ENCODE results near the gene MYH6.

Gene MYH6

GRCh38 chr14:23365732-23366425 lies 42.2 kb downstream of the MYH6 start:
- H3K4me1 ChIP-seq (ENCODE audit: control insufficient read depth in 1 of 2, insufficient read depth in 2 of 2, low read length in 2 of 2): peaks cover 7 to 17% of the 10 kb centered on the region in 2 experiments
- peak overlapping the region; percentile 100 for H3K14ac ChIP-seq (ENCODE audit: low read length)
- H3K79me1 ChIP-seq (ENCODE audit: low read length): peaks cover 23% of the 10 kb centered on the region
- H4K12ac ChIP-seq (ENCODE audit: low read depth, low read length): peak overlapping the region; percentile 97
- peaks cover 19% of the 10 kb centered on the region for H3K79me2 ChIP-seq (ENCODE audit: control insufficient read depth, insufficient read depth, low read length, poor library complexity)
- H3K18ac ChIP-seq (ENCODE audit: low read length): peak overlapping the region; percentile 100
- peak overlapping the region; percentile 98 for H4K91ac ChIP-seq (ENCODE audit: low read depth, low read length)
- peak overlapping the region; percentile 53 for H2BK12ac ChIP-seq (ENCODE audit: low read length)
- H3K9ac ChIP-seq (ENCODE audit: low read length): peak overlapping the region; percentile 95
- peak overlapping the region; percentile 81 for H3K27ac ChIP-seq (ENCODE audit: low read depth, low read length)
- H3K36me3 ChIP-seq (ENCODE audit: control insufficient read depth in 1 of 2, insufficient read depth in 2 of 2, low read length in 2 of 2): peaks cover 0 to 1% of the 10 kb centered on the region in 2 experiments
- no peak overlapping the region for H3K23ac ChIP-seq (ENCODE audit: low read length)
- peak overlapping the region; percentile 100 for H3K4ac ChIP-seq (ENCODE audit: low read depth, low read length)
- H2AFZ ChIP-seq (ENCODE audit: insufficient read depth, low read length, poor library complexity): peak overlapping the region; percentile 61
- H3K9me3 ChIP-seq (ENCODE audit: insufficient read depth, low read depth, low read length): peaks cover 2% of the 10 kb centered on the region
- peak overlapping the region; percentile 91 for H2BK5ac ChIP-seq (ENCODE audit: low read depth, low read length, poor library complexity)
- peak overlapping the region; percentile 95 for H4K8ac ChIP-seq (ENCODE audit: low read depth, low read length)
- H3K27me3 ChIP-seq (ENCODE audit: insufficient read depth, low read length): no peaks in the 10 kb centered on the region
- WGBS (ENCODE audit: extremely low coverage, insufficient coverage, insufficient read length): no CpG with 5 or more reads among the region's 51 CpGs
- DNase-seq: peak in 1 of 2 donors; percentile 53
- H2AK5ac ChIP-seq (ENCODE audit: low read length): peak overlapping the region; percentile 80
- peak overlapping the region; percentile 89 for H3K4me2 ChIP-seq (ENCODE audit: low read length)
- H3K4me3 ChIP-seq (ENCODE audit: low read depth, low read length): peak overlapping the region; percentile 78
- peak overlapping the region; percentile 96 for H2BK120ac ChIP-seq (ENCODE audit: insufficient read depth, low read length, poor library complexity)

GRCh38 chr14:23365036-23365731 lies 42.9 kb downstream of the MYH6 start, which contains the start of gene EFS:
Gene EFS (minus strand): TSS chr14:23365172. CDS start chr14:23365025, 147 bp downstream.
- peak within 1 kb of the TSS; percentile 96 for H2BK120ac ChIP-seq (ENCODE audit: insufficient read depth, low read length, poor library complexity)
- peak within 1 kb of the TSS; percentile 100 for H3K4ac ChIP-seq (ENCODE audit: low read depth, low read length)
- peak within 1 kb of the TSS; percentile 91 for H2BK5ac ChIP-seq (ENCODE audit: low read depth, low read length, poor library complexity)

GRCh38 chr14:23364164-23365035 lies 43.7 kb downstream of the MYH6 start:
- Histone ChIP-seq H3K9me3 (ENCODE audit: insufficient read depth, low read depth, low read length) (no peaks in the 10 kb centered on the region), H3K14ac (ENCODE audit: low read length) (peak overlapping the region; percentile 100), H2BK12ac (ENCODE audit: low read length) (peak overlapping the region; percentile 42), H4K12ac (ENCODE audit: low read depth, low read length) (peak overlapping the region; percentile 97), H4K91ac (ENCODE audit: low read depth, low read length) (peak overlapping the region; percentile 98), H3K4me2 (ENCODE audit: low read length) (peak overlapping the region; percentile 89), H3K4me1 (ENCODE audit: control insufficient read depth in 1 of 2, insufficient read depth in 2 of 2, low read length in 2 of 2) (peaks cover 7 to 19% of the 10 kb centered on the region in 2 experiments), H3K79me1 (ENCODE audit: low read length) (peaks cover 23% of the 10 kb centered on the region), H3K9ac (ENCODE audit: low read length) (peak overlapping the region; percentile 95), H3K4me3 (ENCODE audit: low read depth, low read length) (peak overlapping the region; percentile 78), H4K8ac (ENCODE audit: low read depth, low read length) (peak overlapping the region; percentile 95), H3K4ac (ENCODE audit: low read depth, low read length) (peak overlapping the region; percentile 100), H3K36me3 (ENCODE audit: control insufficient read depth in 1 of 2, insufficient read depth in 2 of 2, low read length in 2 of 2) (peaks cover 14 to 15% of the 10 kb centered on the region in 2 experiments), H3K18ac (ENCODE audit: low read length) (peak overlapping the region; percentile 100), H3K27me3 (ENCODE audit: insufficient read depth, low read length) (no peaks in the 10 kb centered on the region), H2BK5ac (ENCODE audit: low read depth, low read length, poor library complexity) (peak overlapping the region; percentile 91), H2AK5ac (ENCODE audit: low read length) (peak overlapping the region; percentile 99), H2AFZ (ENCODE audit: insufficient read depth, low read length, poor library complexity) (peak overlapping the region; percentile 93), H3K23ac (ENCODE audit: low read length) (no peak overlapping the region), H3K79me2 (ENCODE audit: control insufficient read depth, insufficient read depth, low read length, poor library complexity) (peaks cover 19% of the 10 kb centered on the region), H3K27ac (ENCODE audit: low read depth, low read length) (peak overlapping the region; percentile 81), H2BK120ac (ENCODE audit: insufficient read depth, low read length, poor library complexity) (peak overlapping the region; percentile 96)
- WGBS (ENCODE audit: extremely low coverage, insufficient coverage, insufficient read length): no CpG with 5 or more reads among the region's 21 CpGs
- peak in 1 of 2 donors; percentile 49 for DNase-seq

More at GRCh38 chr14:23365036-23365731, 42.9 kb downstream of the MYH6 start, which contains the start of gene EFS:
- Histone ChIP-seq H3K14ac (ENCODE audit: low read length) (peak within 1 kb of the TSS; percentile 100), H3K9me3 (ENCODE audit: insufficient read depth, low read depth, low read length) (no peaks in the 10 kb centered on the region), H3K79me1 (ENCODE audit: low read length) (peaks cover 23% of the 10 kb centered on the region), H3K9ac (ENCODE audit: low read length) (peak within 1 kb of the TSS; percentile 95), H2AK5ac (ENCODE audit: low read length) (peak within 1 kb of the TSS; percentile 99), H3K23ac (ENCODE audit: low read length) (no peak within 1 kb of the TSS), H2BK12ac (ENCODE audit: low read length) (peak within 1 kb of the TSS; percentile 53), H3K27me3 (ENCODE audit: insufficient read depth, low read length) (no peaks in the 10 kb centered on the region), H3K4me3 (ENCODE audit: low read depth, low read length) (peak within 1 kb of the TSS; percentile 78), H3K79me2 (ENCODE audit: control insufficient read depth, insufficient read depth, low read length, poor library complexity) (peaks cover 19% of the 10 kb centered on the region), H3K18ac (ENCODE audit: low read length) (peak within 1 kb of the TSS; percentile 100), H3K27ac (ENCODE audit: low read depth, low read length) (peak within 1 kb of the TSS; percentile 81), H4K12ac (ENCODE audit: low read depth, low read length) (peak within 1 kb of the TSS; percentile 97), H2AFZ (ENCODE audit: insufficient read depth, low read length, poor library complexity) (peak within 1 kb of the TSS; percentile 93), H3K36me3 (ENCODE audit: control insufficient read depth in 1 of 2, insufficient read depth in 2 of 2, low read length in 2 of 2) (peaks cover 6 to 8% of the 10 kb centered on the region in 2 experiments), H3K4me2 (ENCODE audit: low read length) (peak within 1 kb of the TSS; percentile 89), H3K4me1 (ENCODE audit: control insufficient read depth in 1 of 2, insufficient read depth in 2 of 2, low read length in 2 of 2) (peaks cover 7 to 19% of the 10 kb centered on the region in 2 experiments), H4K91ac (ENCODE audit: low read depth, low read length) (peak within 1 kb of the TSS; percentile 98), H4K8ac (ENCODE audit: low read depth, low read length) (peak within 1 kb of the TSS; percentile 95)
- peak; percentile 66 to 85 for DNase-seq
- no CpG with 5 or more reads among the region's 74 CpGs for WGBS (ENCODE audit: extremely low coverage, insufficient coverage, insufficient read length)

GRCh38 chr14:23362200-23362599 lies 45.9 kb downstream of the MYH6 start:
- Histone ChIP-seq H3K23ac (ENCODE audit: low read length) (no peak overlapping the region), H3K79me1 (ENCODE audit: low read length) (peaks cover 23% of the 10 kb centered on the region), H4K12ac (ENCODE audit: low read depth, low read length) (no peak overlapping the region), H2BK5ac (ENCODE audit: low read depth, low read length, poor library complexity) (no peak overlapping the region), H3K79me2 (ENCODE audit: control insufficient read depth, insufficient read depth, low read length, poor library complexity) (peaks cover 19% of the 10 kb centered on the region), H3K4ac (ENCODE audit: low read depth, low read length) (no peak overlapping the region), H3K27me3 (ENCODE audit: insufficient read depth, low read length) (no peaks in the 10 kb centered on the region), H4K8ac (ENCODE audit: low read depth, low read length) (no peak overlapping the region), H3K36me3 (ENCODE audit: control insufficient read depth in 1 of 2, insufficient read depth in 2 of 2, low read length in 2 of 2) (peaks cover 30 to 32% of the 10 kb centered on the region in 2 experiments), H3K14ac (ENCODE audit: low read length) (no peak overlapping the region), H3K9me3 (ENCODE audit: insufficient read depth, low read depth, low read length) (no peaks in the 10 kb centered on the region), H4K91ac (ENCODE audit: low read depth, low read length) (no peak overlapping the region), H3K4me3 (ENCODE audit: low read depth, low read length) (no peak overlapping the region), H3K27ac (ENCODE audit: low read depth, low read length) (no peak overlapping the region), H2AFZ (ENCODE audit: insufficient read depth, low read length, poor library complexity) (no peak overlapping the region), H2BK120ac (ENCODE audit: insufficient read depth, low read length, poor library complexity) (no peak overlapping the region), H3K4me1 (ENCODE audit: control insufficient read depth in 1 of 2, insufficient read depth in 2 of 2, low read length in 2 of 2) (peaks cover 7 to 19% of the 10 kb centered on the region in 2 experiments), H2AK5ac (ENCODE audit: low read length) (no peak overlapping the region), H3K4me2 (ENCODE audit: low read length) (no peak overlapping the region), H3K18ac (ENCODE audit: low read length) (no peak overlapping the region), H3K9ac (ENCODE audit: low read length) (no peak overlapping the region), H2BK12ac (ENCODE audit: low read length) (no peak overlapping the region)
- no CpG with 5 or more reads among the region's 3 CpGs for WGBS (ENCODE audit: extremely low coverage, insufficient coverage, insufficient read length)
- DNase-seq: no peak

Data from trophoblast cell (in vitro differentiated cells and primary cell).